HCT116 (cell line): ENCODE measurements around the gene ARHGEF19. TPM values are rescaled to one million over a fixed set of nuclear protein-coding genes. Genes with fewer than 3 reads are reported as not detected.

Experiments used
- ATAC-seq: fragments of 200-7000 bp; cut with Tn5 transposase; 2 replicates; pipeline ENCODE4 v1.9.1; 2020; ENCODE audit warnings: mild to moderate bottlenecking, moderate library complexity
- BruUV-seq: library from RNA; stranded (reverse); fragments of 400-500 nt; replicated peaks from 2 replicates; lab custom pipeline; 2021; lab: Mats Ljungman, UMichigan
- CTCF ChIA-PET: fragments of 300-600 bp; sonication (Branson Sonifier 250); formaldehyde crosslinking; loops from one replicate; lab custom pipeline; 2021; ENCODE audit warnings: antibody characterized with exemption; lab: Charles Lee
- POLR2A ChIA-PET: fragments of 300-600, 350-600 bp; sonication (Branson Sonifier 250); formaldehyde crosslinking; loops from one replicate; lab custom pipeline; 2021; ENCODE audit warnings: antibody characterized with exemption; lab: Charles Lee
- RAD21 ChIA-PET, 2 experiments: fragments of 300-600 bp; sonication (Branson Sonifier 250); formaldehyde crosslinking; loops; one replicate each; lab custom pipeline; 2023; ENCODE audit warnings: low total read pairs in 2 of 2; ENCODE audit not compliant: uncharacterized antibody in 2 of 2, unreplicated experiment in 2 of 2, low non-redundant PET in 1 of 2; lab: Charles Lee
- DNase-seq: peaks from one replicate; pipeline ENCODE4 v3.0.0-alpha.2; 2010; ENCODE audit warnings: low read depth, low spot score
- H2AFZ ChIP-seq: fragments of 200-600 bp; shearing (Covaris generic), sonication (generic); 2 replicates; pipeline ENCODE4 v1.6.1; 2017; ENCODE audit warnings: low read depth, mixed run types, mixed read lengths, antibody characterized with exemption, low read length; ENCODE audit not compliant: poor library complexity, severe bottlenecking
- H3K27ac ChIP-seq: 2 replicates; pipeline ENCODE4 v1.5.1; 2012; ENCODE audit warnings: low read depth, low read length
- H3K27me3 ChIP-seq: fragments of 200-600 bp; sonication (generic); 2 replicates; pipeline ENCODE4 v1.6.1; 2016; ENCODE audit warnings: mixed run types, low read length, mixed read lengths; ENCODE audit not compliant: insufficient read depth
- H3K36me3 ChIP-seq, 2 experiments: fragments of 200-500 bp in 1 of 2; fragments of 200-600 bp in 1 of 2; sonication (Bioruptor generic) in 1 of 2; sonication (generic) in 1 of 2; 2 replicates each; pipeline versions ENCODE4 v1.5.1 to v1.6.1; 2014 to 2016; ENCODE audit warnings: low read length in 2 of 2, inconsistent platforms in 1 of 2, mixed read lengths in 1 of 2, mixed run types in 1 of 2; ENCODE audit not compliant: insufficient read depth in 2 of 2, control insufficient read depth in 1 of 2
- H3K4me1 ChIP-seq, 2 experiments: fragments of 200-600 bp in 1 of 2; sonication (generic) in 1 of 2; 2 replicates each; pipeline versions ENCODE4 v1.5.1 to v1.6.1; 2012 to 2017; ENCODE audit warnings: low read length in 2 of 2, inconsistent platforms in 1 of 2, mild to moderate bottlenecking in 1 of 2, mixed read lengths in 1 of 2, mixed run types in 1 of 2, moderate library complexity in 1 of 2; ENCODE audit not compliant: insufficient read depth in 2 of 2, control insufficient read depth in 1 of 2
- H3K4me2 ChIP-seq: fragments of 200-600 bp; sonication (generic); 2 replicates; pipeline ENCODE4 v1.6.1; 2017; ENCODE audit warnings: mixed run types, low read length, mixed read lengths
- H3K4me3 ChIP-seq, 2 experiments: fragments of 200-600 bp in 1 of 2; sonication (generic) in 1 of 2; replicated peaks in 1 of 2; 2 replicates each; pipeline ENCODE4 v1.5.1; 2011 to 2016; ENCODE audit warnings: low read length in 2 of 2, control low read depth in 1 of 2, low read depth in 1 of 2, mild to moderate bottlenecking in 1 of 2, mixed read lengths in 1 of 2, mixed run types in 1 of 2
- H3K79me2 ChIP-seq: fragments of 200-600 bp; sonication (generic); 2 replicates; pipeline ENCODE4 v1.6.1; 2017; ENCODE audit warnings: mild to moderate bottlenecking, mixed run types, low read length, moderate library complexity, mixed read lengths; ENCODE audit not compliant: insufficient read depth
- H3K9ac ChIP-seq: fragments of 200-600 bp; sonication (generic); 2 replicates; pipeline ENCODE4 v1.6.1; 2016; ENCODE audit warnings: low read length, mixed read lengths
- H3K9me2 ChIP-seq: fragments of 200-600 bp; sonication (generic), shearing (Covaris generic); 2 replicates; pipeline ENCODE4 v1.6.1; 2017; ENCODE audit warnings: mixed run types, mild to moderate bottlenecking, moderate library complexity; ENCODE audit not compliant: insufficient read depth
- H3K9me3 ChIP-seq, 2 experiments: fragments of 200-500 bp in 1 of 2; fragments of 200-600 bp in 1 of 2; sonication (Bioruptor generic) in 1 of 2; sonication (generic) in 1 of 2; 2 replicates each; pipeline ENCODE4 v1.6.1; 2014 to 2017; ENCODE audit warnings: low read length in 2 of 2, mixed read lengths in 2 of 2, inconsistent platforms in 1 of 2, low read depth in 1 of 2, mild to moderate bottlenecking in 1 of 2, mixed run types in 1 of 2, moderate library complexity in 1 of 2; ENCODE audit not compliant: control insufficient read depth in 1 of 2, insufficient read depth in 1 of 2
- H4K20me1 ChIP-seq: fragments of 200-600 bp; sonication (generic), shearing (Covaris generic); 2 replicates; pipeline ENCODE4 v1.6.1; 2017; ENCODE audit warnings: mixed run types, mild to moderate bottlenecking, moderate library complexity; ENCODE audit not compliant: insufficient read depth
- ATF3 ChIP-seq: IDR thresholded peaks from 2 replicates; pipeline ENCODE4 v1.6.1; 2012
- CEBPB ChIP-seq: IDR thresholded peaks from 2 replicates; pipeline ENCODE4 v1.6.1; 2012; ENCODE audit warnings: low read depth
- CTCF ChIP-seq, 3 experiments: fragments of 200-600 bp in 1 of 3; sonication (generic) in 1 of 3; IDR thresholded peaks in 2 of 3; conservative IDR thresholded peaks in 1 of 3; 2 replicates each; pipeline ENCODE4 v1.5.1; 2012 to 2017; ENCODE audit warnings: low read depth in 2 of 3, low read length in 2 of 3, antibody characterized with exemption in 1 of 3, borderline replicate concordance in 1 of 3, control low read depth in 1 of 3, mild to moderate bottlenecking in 1 of 3, mixed read lengths in 1 of 3, mixed run types in 1 of 3, moderate library complexity in 1 of 3; ENCODE audit not compliant: insufficient read depth in 1 of 3
- EZH2 ChIP-seq: fragments of 200-600 bp; sonication (generic); IDR thresholded peaks from 2 replicates; pipeline ENCODE4 v1.6.1; 2017; ENCODE audit warnings: antibody characterized with exemption, mixed run types
- EZH2phosphoT487 ChIP-seq: fragments of 200-600 bp; IDR thresholded peaks from 2 replicates; pipeline ENCODE4 v1.6.1; 2018; ENCODE audit warnings: antibody characterized with exemption, borderline replicate concordance
- FOSL1 ChIP-seq: IDR thresholded peaks from 2 replicates; pipeline ENCODE4 v1.6.1; 2012; ENCODE audit warnings: low read depth
- JUND ChIP-seq: IDR thresholded peaks from 2 replicates; pipeline ENCODE4 v1.6.1; 2012
- MAX ChIP-seq: IDR thresholded peaks from 2 replicates; pipeline ENCODE4 v1.6.1; 2012
- POLR2AphosphoS5 ChIP-seq: IDR thresholded peaks from 2 replicates; pipeline ENCODE4 v1.6.1; 2011; ENCODE audit warnings: mild to moderate bottlenecking, low read depth, low read length, moderate library complexity
- SIN3A ChIP-seq: IDR thresholded peaks from 2 replicates; pipeline ENCODE4 v1.6.1; 2012; ENCODE audit warnings: low read depth
- SP1 ChIP-seq: IDR thresholded peaks from 2 replicates; pipeline ENCODE4 v1.6.1; 2012; ENCODE audit warnings: low read depth
- YY1 ChIP-seq: IDR thresholded peaks from 2 replicates; pipeline ENCODE4 v1.6.1; 2011; ENCODE audit warnings: low read length, low read depth, moderate library complexity, mild to moderate bottlenecking; ENCODE audit not compliant: insufficient replicate concordance; ENCODE audit errors: extremely low read depth
- ZBTB33 ChIP-seq: IDR thresholded peaks from 2 replicates; pipeline ENCODE4 v1.6.1; 2011; ENCODE audit warnings: mild to moderate bottlenecking, low read length, moderate library complexity; ENCODE audit not compliant: insufficient replicate concordance; ENCODE audit errors: extremely low read depth
- ZFX ChIP-seq: fragments of 450-650 bp; IDR thresholded peaks from 2 replicates; pipeline ENCODE4 v1.6.1; 2017
- intact Hi-C: fragments of 100-400 bp; cut with micrococcal nuclease; formaldehyde crosslinking; loops from 2 replicates; pipeline ENCODE4 v1.10.0; 2022
- total RNA-seq: library from RNA; stranded (reverse); gene quantifications from one replicate; pipeline ENCODE4 v1.2.1, GENCODE V29; 2021; ENCODE audit not compliant: unreplicated experiment

ARHGEF19 gene
- total RNA-seq, 1 experiment from 2014 or later = 59.7 TPM

- H3K4me2 ChIP-seq = peak overlapping the region; percentile 85; the same call in 1 of the 2 replicates
- no peaks in the 10 kb centered on the region for H3K9me2 ChIP-seq
- peaks cover 100% of the 10 kb centered on the region for H3K79me2 ChIP-seq
- no peaks in the 10 kb centered on the region for H3K9me3 ChIP-seq
- H3K27ac ChIP-seq = peak overlapping the region; percentile 100
- POLR2A ChIA-PET = no interaction called here
- peak overlapping the region; percentile 75; the same call in 1 of the 2 replicates for H3K9ac ChIP-seq
- no TSS peak for BruUV-seq
- H3K36me3 ChIP-seq = peaks cover 11 to 78% of the 10 kb centered on the region in 2 experiments; a peak in 3 of 4 replicates
- TF ChIP-seq ZBTB33 (no peak), EZH2phosphoT487 (no peak), CTCF (IDR thresholded peaks at IDR 0.05 in 2 of 3, conservative IDR thresholded peaks at IDR 0.05 in 1 of 3; ENCODE audit: borderline replicate concordance in 1 of 3, insufficient read depth in 1 of 3, low read depth in 2 of 3, low read length in 2 of 3) (no peak), FOSL1 (no peak), EZH2 (no peak), JUND (no peak), ZFX (no peak), YY1 (no peak), CEBPB (no peak), POLR2AphosphoS5 (no peak), SIN3A (no peak), MAX (no peak), SP1 (no peak), ATF3 (no peak)
- TF ChIP-seq, all 23 proteins: peak for 0
- H3K4me1 ChIP-seq = peaks cover 87 to 100% of the 10 kb centered on the region in 2 experiments
- H2AFZ ChIP-seq = no peak overlapping the region
- ChIA-PET RAD21 (no interaction called here), CTCF (interaction anchor here (1.7 kb wide), 1 partner anchor 67 kb away, joined by 4 read pairs; no protein-coding TSS in a partner anchor)
- ATAC-seq = no peak
- peaks cover 27% of the 10 kb centered on the region; the same call in 1 of the 2 replicates for H4K20me1 ChIP-seq
- H3K27me3 ChIP-seq = no peaks in the 10 kb centered on the region
- intact Hi-C loops = loop anchor here (5.0 kb wide), 2 partner anchors 362 to 622 kb away; partner anchors contain the start of gene DNAJC16
- no peak overlapping the region for H3K4me3 ChIP-seq
- no peak for DNase-seq
These were observed 63.3 kb downstream of the ARHGEF19 start for GRCh38 chr1:16149146-16149545.
